ENCODE data around the gene SYT13.

SYT13 gene

DNA sequence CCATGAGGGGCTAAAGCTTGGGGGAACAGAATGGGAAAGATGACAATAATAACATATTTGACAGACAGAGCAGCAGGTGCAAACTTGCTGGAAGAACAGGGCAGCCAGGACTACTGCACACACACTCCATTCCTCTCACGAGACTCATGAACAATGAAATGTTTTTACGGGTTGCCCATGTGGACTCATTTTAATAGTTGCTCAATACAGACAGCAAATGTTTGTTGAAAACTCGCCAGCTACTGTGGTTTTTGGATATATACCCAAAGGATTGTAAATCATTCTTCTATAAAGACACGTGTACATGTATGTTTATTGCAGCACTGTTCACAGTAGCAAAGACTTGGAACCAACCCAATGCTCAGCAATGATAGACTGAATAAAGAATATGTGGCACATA is 10.3 kb downstream of the SYT13 start:
- no peak overlapping the region for H3K4me3 ChIP-seq (replicated peaks; ENCODE audit: low read depth, low read length)
- TF ChIP-seq, protein P1, sequence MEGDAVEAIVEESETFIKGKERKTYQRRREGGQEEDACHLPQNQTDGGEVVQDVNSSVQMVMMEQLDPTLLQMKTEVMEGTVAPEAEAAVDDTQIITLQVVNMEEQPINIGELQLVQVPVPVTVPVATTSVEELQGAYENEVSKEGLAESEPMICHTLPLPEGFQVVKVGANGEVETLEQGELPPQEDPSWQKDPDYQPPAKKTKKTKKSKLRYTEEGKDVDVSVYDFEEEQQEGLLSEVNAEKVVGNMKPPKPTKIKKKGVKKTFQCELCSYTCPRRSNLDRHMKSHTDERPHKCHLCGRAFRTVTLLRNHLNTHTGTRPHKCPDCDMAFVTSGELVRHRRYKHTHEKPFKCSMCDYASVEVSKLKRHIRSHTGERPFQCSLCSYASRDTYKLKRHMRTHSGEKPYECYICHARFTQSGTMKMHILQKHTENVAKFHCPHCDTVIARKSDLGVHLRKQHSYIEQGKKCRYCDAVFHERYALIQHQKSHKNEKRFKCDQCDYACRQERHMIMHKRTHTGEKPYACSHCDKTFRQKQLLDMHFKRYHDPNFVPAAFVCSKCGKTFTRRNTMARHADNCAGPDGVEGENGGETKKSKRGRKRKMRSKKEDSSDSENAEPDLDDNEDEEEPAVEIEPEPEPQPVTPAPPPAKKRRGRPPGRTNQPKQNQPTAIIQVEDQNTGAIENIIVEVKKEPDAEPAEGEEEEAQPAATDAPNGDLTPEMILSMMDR (IDR thresholded peaks at IDR 0.05; ENCODE audit: low read depth, low read length, missing control alignments): no peak
- DNase-seq (ENCODE audit: extremely low read depth, low read depth): no peak

DNA sequence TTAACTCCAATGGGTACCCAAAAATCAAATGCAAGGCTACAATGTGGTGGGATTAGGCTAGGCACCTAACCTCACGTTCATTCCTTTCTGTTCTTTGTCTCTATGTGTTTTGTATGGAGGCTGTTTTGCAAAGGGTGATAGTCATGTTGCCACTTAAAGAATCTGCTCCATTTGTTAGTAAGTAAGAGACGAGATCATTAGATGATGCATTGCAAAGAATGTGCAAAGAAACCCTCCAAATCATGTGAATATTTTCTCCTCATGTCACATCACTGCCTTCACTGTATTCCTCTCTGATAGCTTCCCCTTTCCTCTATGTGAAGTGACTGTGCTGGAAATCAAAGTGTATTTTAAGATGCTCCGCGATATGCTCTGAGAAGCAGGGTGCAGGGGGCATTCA is 11.9 kb downstream of the SYT13 start:
- TF ChIP-seq, protein P1 (IDR thresholded peaks at IDR 0.05; ENCODE audit: low read depth, low read length, missing control alignments): no peak
- DNase-seq (ENCODE audit: extremely low read depth, low read depth): no peak
- no peak overlapping the region for H3K4me3 ChIP-seq (replicated peaks; ENCODE audit: low read depth, low read length)

DNA sequence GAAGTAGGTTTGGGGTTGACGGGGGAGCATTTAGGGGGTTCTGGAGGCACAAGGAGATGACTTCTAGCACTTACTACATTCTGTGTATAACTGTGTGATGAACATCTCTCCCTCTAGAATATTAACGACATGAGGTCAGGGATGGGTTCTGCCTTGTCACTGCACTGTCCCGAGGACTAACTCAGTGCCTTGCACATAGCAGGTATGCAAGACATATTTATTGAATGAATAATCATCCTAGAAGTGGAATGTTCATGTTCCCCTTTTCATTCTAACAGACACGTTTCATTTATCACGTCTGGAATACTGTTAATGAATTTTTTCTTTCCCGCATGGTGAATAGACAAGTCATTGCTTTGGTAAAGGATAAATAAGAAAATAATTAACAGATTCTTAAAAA is 12.6 kb downstream of the SYT13 start:
- TF ChIP-seq, protein P1 (IDR thresholded peaks at IDR 0.05; ENCODE audit: low read depth, low read length, missing control alignments): no peak
- no peak for DNase-seq (ENCODE audit: extremely low read depth, low read depth)
- H3K4me3 ChIP-seq (replicated peaks; ENCODE audit: low read depth, low read length): no peak overlapping the region

DNA sequence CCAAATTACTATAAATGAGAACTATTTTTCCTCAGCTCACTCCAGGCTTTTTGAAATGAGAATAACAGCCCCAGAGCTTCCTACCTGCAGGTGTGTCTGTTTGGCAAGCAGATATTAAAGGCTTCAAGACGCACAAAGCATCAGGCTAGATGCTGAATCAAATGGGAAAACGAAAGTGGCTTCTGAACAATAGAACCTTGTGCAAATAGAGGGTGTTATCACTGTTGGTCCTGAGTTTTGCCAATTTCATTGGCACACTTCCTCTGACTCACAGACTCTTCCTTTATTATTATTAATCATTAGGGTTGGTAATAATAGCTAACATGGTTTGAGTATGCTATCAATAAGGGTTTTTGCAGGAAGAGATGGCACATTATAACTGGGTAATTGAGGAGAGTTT is 13.4 kb downstream of the SYT13 start:
- H3K4me3 ChIP-seq (replicated peaks; ENCODE audit: low read depth, low read length): no peak overlapping the region
- no peak for DNase-seq (ENCODE audit: extremely low read depth, low read depth)
- TF ChIP-seq, protein P1 (IDR thresholded peaks at IDR 0.05; ENCODE audit: low read depth, low read length, missing control alignments): no peak

DNA sequence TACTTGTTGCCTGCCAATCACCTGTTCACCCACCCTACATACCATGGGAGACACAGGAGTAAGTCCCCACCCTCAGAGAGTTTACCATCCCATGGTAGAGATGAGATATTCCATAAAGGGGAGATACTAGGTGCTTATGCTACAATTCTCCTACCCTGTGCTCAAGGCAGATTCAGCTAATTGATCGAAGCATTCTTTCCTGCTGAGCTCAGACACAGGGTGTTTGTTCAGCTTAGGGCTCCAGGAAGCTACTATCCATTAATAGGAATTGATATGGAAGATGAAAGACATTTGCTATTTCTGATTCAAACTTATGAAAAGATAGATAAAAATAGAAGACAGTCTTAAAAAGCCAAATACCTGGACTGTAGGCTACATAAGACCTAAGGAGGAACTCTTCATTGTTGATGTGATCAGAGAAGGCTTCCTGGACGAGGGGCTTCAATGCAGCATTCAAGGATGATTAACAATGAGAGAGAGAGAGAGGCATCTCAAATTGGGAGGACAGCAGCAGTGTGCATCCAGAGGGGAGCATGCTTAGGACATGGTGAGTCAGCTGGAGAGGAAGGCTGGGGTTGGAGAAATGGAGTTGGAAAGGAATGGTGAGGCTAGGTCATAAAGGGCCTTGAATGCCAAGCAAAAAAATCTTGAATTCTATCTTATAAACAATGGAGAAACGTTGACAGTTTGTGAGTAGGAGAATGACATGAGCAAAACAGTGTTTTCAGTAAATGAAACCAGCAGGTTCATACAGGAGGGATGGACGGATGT is 15.0 kb downstream of the SYT13 start:
- no peak overlapping the region for H3K4me3 ChIP-seq (replicated peaks; ENCODE audit: low read depth, low read length)
- DNase-seq (ENCODE audit: extremely low read depth, low read depth): no peak
- TF ChIP-seq, protein P1 (IDR thresholded peaks at IDR 0.05; ENCODE audit: low read depth, low read length, missing control alignments): no peak

DNA sequence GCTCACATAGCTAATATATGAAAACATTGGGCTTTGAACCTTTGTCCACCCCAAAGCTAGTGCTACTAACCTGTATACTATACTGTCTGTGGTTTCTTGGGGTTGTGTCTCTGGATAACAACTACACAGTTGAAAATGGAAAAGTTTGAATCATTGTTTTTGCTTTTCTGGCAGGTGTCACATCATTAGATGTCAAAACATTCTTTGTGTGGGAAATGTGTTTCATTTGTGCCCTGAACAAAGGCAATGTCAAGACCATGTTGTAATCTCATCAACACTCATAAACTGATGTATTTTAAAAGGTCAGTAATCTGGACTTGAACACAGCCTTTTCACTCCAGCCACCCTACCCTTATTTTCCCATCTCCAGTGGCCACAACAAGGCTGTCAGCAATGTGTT is 16.5 kb downstream of the SYT13 start:
- no peak for DNase-seq (ENCODE audit: extremely low read depth, low read depth)
- no peak overlapping the region for H3K4me3 ChIP-seq (replicated peaks; ENCODE audit: low read depth, low read length)
- TF ChIP-seq, protein P1 (IDR thresholded peaks at IDR 0.05; ENCODE audit: low read depth, low read length, missing control alignments): no peak
